SIG-M5 treated with dmso at 0.1 percent for 504 hours (cell line): ENCODE measurements around the gene GFOD2.
A peak's percentile ranks its signal among the peaks of the same experiment; 100 is the strongest.

Experiments
- DNase-seq: peaks from one replicate; lab custom pipeline; 2025; ENCODE audit not compliant: unreplicated experiment; lab: John Stamatoyannopoulos, UW

GFOD2 gene

DNA sequence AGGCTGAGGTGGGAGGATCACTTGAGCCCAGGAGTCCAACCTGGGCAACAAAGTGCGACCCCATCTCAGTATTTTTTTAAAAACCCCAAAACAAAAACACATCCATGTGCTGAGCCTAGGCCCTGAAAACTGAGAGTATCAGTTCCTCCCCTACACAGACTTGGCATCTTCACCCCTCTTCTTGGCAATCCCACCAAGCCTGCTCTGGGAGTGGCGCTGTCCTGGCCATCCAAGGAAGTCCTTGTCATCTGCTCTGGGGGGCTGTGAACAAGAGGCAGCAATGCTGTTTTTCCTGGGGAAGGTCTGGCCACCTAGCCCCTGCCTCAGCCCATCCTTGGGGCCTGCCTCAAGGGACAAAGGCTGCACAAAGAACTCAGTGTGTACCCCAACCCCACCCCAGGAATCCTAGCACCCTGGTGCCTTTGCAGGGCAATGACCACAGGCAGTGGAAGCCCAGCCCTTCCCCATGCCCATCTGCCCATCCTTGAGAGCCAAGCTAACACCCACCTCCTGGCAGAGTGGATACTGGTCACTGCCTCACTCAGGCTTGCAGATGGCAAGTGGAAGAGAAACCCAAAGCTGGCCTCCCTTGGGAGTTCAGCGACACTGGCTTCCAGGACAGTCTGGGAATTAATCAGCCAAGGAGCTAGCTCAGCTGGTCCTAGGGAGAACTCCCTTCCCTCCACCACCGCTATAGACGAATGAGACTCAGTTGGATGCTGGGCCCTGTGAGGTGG, 14.8 kb upstream of the GFOD2 start:
- DNase-seq, result no peak

- DNase-seq, result no peak
Observed at GRCh38 chr16:67731753-67732095, 12.6 kb upstream of the GFOD2 start.

- no peak for DNase-seq
Observed at GRCh38 chr16:67731071-67731752, 12.1 kb upstream of the GFOD2 start.

GRCh38 chr16:67730326-67730725, 11.2 kb upstream of the GFOD2 start:
- DNase-seq, result no peak

DNA sequence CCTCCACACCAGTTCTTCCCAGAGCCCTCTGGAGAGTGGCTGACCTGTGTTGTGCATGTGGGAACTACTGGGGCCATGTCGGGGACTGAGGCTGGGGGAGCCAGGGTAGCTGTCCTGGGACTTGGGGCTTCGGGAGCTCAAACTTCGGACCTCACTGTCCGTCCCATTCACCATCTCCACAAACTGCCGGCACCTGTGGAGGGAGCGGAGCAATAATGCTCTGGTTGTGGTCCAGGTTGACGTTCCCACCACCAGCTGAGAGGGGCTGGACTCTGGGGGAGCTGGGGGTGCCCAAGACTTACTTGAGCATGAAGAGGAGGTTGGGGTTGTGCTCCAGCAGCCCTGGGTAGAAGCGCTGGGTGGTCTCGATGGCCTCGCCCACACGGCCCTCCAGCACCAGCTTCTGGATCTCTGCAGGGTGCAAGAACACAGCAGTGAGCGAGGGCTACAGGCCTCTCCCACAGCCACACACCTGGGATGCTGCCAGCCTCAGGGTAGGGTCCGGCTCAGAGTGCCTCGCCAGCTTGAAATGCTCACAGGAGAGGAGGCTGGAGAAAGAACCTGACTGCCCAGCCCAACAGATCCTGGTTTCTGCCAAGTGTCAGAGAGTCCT, 10.6 kb upstream of the GFOD2 start:
- no peak for DNase-seq

GRCh38 chr16:67727521-67728485, 8.7 kb upstream of the GFOD2 start:
- DNase-seq, result no peak

- no peak for DNase-seq
Observed at GRCh38 chr16:67726106-67727034, 7.3 kb upstream of the GFOD2 start.

DNA sequence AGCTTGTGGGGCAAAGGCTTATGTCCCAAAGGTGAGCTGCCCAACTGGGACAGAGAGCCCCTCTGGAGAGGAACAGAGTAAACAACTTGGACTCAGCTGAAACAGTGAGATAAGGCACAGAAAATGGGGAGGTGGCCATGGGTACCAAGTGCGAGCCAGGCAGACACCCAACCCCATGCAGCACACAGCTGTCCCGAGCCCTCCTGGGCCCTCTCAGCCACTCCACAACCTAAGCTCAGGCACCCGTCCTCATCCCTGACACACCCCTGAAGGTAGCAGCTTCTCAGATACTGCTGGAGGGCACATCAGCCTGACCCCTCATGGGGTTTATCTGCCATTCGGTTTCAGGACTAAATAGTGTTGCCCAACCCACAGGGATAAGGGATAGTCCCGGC, 4.8 kb upstream of the GFOD2 start:
- DNase-seq, result no peak

DNA sequence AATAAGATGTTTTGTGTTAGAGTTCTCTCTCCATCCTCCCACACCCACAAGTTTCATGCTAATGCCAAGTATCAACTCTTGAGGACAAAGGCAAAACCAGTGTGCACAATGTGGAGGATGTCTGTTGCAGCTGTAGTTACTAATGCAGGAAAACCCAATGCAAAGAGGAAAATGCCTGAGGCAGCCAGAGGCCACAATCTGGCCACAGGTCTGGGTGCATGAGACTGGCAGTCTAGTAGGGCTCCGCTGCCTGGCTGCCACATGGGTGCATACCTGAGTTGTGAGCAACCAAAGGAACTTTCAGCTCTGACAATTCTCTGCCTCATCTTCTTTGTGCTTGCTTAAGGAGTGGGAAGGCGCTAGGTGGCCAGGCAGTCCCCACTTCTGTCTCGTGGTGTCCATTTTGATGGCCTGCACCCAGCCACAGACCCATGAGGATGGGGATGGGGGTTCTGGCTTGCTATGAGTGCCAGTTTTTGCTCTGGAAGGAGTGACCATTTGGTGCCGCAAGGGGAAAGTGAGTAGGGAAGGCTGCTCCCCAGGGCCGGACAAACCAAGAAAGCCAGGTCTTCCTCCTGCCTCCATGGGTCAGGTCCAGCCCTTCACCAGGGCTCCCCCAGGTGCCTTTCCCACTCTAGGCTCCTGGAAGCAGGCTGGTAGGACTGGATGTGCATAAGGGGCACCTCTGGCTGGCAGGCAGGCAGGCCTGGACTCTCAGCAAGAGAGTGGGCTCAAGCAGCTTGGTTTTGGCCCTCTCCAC, 4.2 kb upstream of the GFOD2 start:
- peak; percentile 34 for DNase-seq

GRCh38 chr16:67720236-67720635, 1.1 kb upstream of the GFOD2 start:
- DNase-seq, result no peak

- peak; percentile 31 for DNase-seq
Observed at GRCh38 chr16:67719778-67720144, 645 bp upstream of the GFOD2 start.

DNA sequence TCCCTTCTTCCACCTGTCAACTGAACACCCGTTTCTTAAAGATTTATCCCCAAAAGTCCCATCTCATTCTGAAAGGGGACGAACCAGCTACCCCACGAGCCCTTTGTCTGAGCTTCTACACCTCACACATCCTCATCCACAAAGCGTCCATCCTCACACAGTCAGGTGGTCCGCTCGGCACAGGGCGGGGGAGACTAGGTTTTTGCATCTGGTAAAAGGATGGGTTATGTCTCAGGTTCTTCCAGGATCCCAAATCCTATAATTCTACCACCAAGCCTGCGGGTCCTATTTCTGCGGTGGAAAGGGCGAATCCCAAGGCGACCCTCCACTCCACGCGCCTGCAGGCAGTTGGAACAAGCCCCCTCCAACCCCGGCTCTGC, 458 bp downstream of the GFOD2 start:
- no peak for DNase-seq

GRCh38 chr16:67716097-67716496, 3.0 kb downstream of the GFOD2 start:
- no peak for DNase-seq

GRCh38 chr16:67714522-67714921, 4.6 kb downstream of the GFOD2 start:
- no peak for DNase-seq

DNA sequence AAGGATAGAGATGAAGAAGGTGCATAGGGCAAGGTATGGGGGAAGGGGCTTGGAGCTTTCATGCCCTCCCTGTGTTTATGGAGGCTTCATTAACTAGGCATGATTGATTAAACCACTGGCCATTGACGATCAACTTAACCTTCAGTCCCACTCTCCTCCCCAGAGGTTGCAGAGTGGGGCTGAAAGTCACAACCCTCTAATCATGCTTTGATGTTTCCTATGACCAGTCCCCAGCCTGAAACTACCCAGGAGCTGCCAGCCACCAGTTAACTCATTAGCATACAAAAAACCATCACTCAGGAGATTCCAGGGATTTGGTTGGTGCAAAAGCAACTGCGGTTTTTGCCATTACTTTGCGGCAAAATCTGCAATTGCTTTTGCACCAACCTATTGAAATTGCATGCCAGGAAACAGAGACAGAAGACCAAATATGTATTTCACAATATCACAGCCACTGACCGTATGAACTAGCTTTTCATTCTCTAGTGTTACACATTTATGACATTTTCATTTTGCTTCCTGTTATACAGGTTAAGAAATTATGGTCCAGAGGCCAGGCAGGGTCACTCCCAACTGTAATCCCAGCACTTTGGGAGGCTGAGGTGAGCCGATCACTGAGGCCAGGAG, 5.4 kb downstream of the GFOD2 start:
- no peak for DNase-seq

GRCh38 chr16:67710607-67711006, 8.5 kb downstream of the GFOD2 start:
- no peak for DNase-seq

DNA sequence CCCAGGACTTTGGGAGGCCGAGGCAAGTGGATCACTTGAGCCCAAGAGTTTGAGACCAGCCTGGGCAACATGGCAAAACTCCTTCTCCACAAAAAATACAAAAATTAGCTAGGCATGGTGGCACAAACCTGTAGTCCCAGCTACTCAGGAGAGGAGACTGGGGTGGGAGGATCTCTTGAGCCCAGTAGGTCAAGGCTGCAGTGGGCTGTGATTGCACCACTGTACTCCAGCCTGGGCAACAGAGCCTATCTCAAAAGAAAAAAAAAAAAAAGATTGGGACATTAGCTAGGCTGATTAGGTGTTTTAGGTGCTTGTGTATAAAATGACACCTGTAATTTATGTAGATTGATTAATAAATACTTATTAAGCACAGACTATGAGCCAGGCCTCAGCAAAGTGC, 10.1 kb downstream of the GFOD2 start:
- DNase-seq, result no peak

DNA sequence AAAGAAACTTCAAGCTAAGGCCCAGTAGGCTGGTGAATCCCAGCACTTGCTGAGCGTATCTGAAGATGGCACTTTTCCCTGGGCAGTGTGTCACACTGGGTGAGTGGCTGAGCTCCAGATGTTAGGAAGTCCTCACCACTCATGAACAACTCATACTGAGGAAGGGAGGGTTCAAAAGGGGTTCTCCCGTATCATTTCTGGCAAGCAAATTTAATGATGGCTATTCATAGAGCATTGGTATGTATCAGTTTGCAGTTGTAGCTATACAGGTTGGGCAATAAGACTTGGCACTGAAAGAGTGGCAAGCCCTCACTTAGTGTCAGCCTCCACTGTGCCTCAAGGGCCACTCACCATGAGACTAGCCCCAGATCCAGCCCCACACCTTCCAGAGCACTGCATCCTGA, 10.7 kb downstream of the GFOD2 start:
- DNase-seq, result no peak

- DNase-seq, result no peak
Observed at GRCh38 chr16:67707790-67708189, 11.3 kb downstream of the GFOD2 start.
